Caco-2 (cell line): ENCODE data around the gene SRGAP1. TPM values are rescaled to one million over a fixed set of nuclear protein-coding genes. Genes with fewer than 3 reads are reported as not detected.

ENCODE experiments used
- BruUV-seq: library from RNA; stranded (reverse); fragments of 400-500 nt; replicated peaks from 2 replicates; lab custom pipeline; 2021; lab: Mats Ljungman, UMichigan
- CTCF ChIA-PET: fragments of 300-600 bp; sonication (Branson Sonifier 250); formaldehyde crosslinking; loops from one replicate; lab custom pipeline; 2022; ENCODE audit warnings: antibody characterized with exemption; lab: Charles Lee
- POLR2A ChIA-PET: fragments of 300-600 bp; sonication (Branson Sonifier 250); formaldehyde crosslinking; loops from one replicate; lab custom pipeline; 2022; ENCODE audit warnings: antibody characterized with exemption; lab: Charles Lee
- DNase-seq, 2 experiments: peaks; one replicate each; pipeline versions ENCODE4 v3.0.0 to v3.0.0-alpha.2; 2020 to 2022
- H3K27me3 ChIP-seq: replicated peaks from 2 replicates; pipeline ENCODE4 v1.6.0; 2011; ENCODE audit warnings: low read length; ENCODE audit not compliant: control insufficient read depth, insufficient read depth
- H3K36me3 ChIP-seq: 2 replicates; pipeline ENCODE4 v1.5.1; 2011; ENCODE audit warnings: low read length; ENCODE audit not compliant: control insufficient read depth, insufficient read depth
- H3K4me1 ChIP-seq: fragments of 250-450 bp; sonication (Bioruptor Pico); 2 replicates; pipeline ENCODE4 v1.5.1; 2020; ENCODE audit warnings: mild to moderate bottlenecking
- H3K4me3 ChIP-seq: 2 replicates; pipeline ENCODE4 v1.5.1; 2011; ENCODE audit warnings: low read depth, mild to moderate bottlenecking, control low read depth, low read length
- H3K9me3 ChIP-seq: fragments of 250-450 bp; sonication (Bioruptor Pico); 2 replicates; pipeline ENCODE4 v1.5.1; 2020; ENCODE audit warnings: mild to moderate bottlenecking, moderate library complexity
- H3K27ac Mint-ChIP-seq: one replicate; pipeline ENCODE4 v1.8.0; 2022; ENCODE audit warnings: mixed read lengths; ENCODE audit not compliant: unreplicated experiment
- H3K27me3 Mint-ChIP-seq: one replicate; pipeline ENCODE4 v1.8.0; 2022; ENCODE audit warnings: mixed read lengths; ENCODE audit not compliant: insufficient read depth, unreplicated experiment
- H3K36me3 Mint-ChIP-seq: one replicate; pipeline ENCODE4 v1.8.0; 2022; ENCODE audit warnings: mild to moderate bottlenecking, mixed read lengths; ENCODE audit not compliant: insufficient read depth, unreplicated experiment
- H3K4me1 Mint-ChIP-seq: one replicate; pipeline ENCODE4 v1.8.0; 2022; ENCODE audit warnings: low read depth, mixed read lengths; ENCODE audit not compliant: unreplicated experiment
- H3K4me3 Mint-ChIP-seq: one replicate; pipeline ENCODE4 v1.8.0; 2022; ENCODE audit warnings: mild to moderate bottlenecking, moderate library complexity, mixed read lengths; ENCODE audit not compliant: unreplicated experiment
- H3K9me3 Mint-ChIP-seq: one replicate; pipeline ENCODE4 v1.8.0; 2022; ENCODE audit warnings: mixed read lengths; ENCODE audit not compliant: unreplicated experiment
- intact Hi-C: fragments of 100-400 bp; cut with micrococcal nuclease; formaldehyde crosslinking; loops from one replicate; pipeline ENCODE4 v1.10.0; 2022; ENCODE audit not compliant: unreplicated experiment
- total RNA-seq: library from RNA; stranded (reverse); gene quantifications from 2 replicates; pipeline ENCODE4 v1.2.3, GENCODE V29; 2022
- TF ChIP-seq, protein P1 (sequence below), 2 experiments: fragments of 200-600 bp in 1 of 2; IDR thresholded peaks; 1 replicate in 1 of 2; 2 replicates in 1 of 2; pipeline versions ENCODE4 v1.5.1 to v1.8.0; 2011 to 2022; ENCODE audit warnings: antibody characterized with exemption in 1 of 2, control low read depth in 1 of 2, inconsistent platforms in 1 of 2, low read depth in 1 of 2, low read length in 1 of 2, mild to moderate bottlenecking in 1 of 2, moderate library complexity in 1 of 2; ENCODE audit not compliant: insufficient read depth in 1 of 2, severe bottlenecking in 1 of 2, unreplicated experiment in 1 of 2

Gene SRGAP1
- total RNA-seq, 1 experiment from 2014 or later: 22.1 TPM

GRCh38 chr12:64142784-64143183 lies 298.3 kb downstream of the SRGAP1 start:
- Mint-ChIP-seq H3K4me1 (peaks cover 7% of the 10 kb centered on the region), H3K27me3 (no peaks in the 10 kb centered on the region), H3K27ac (no peak overlapping the region), H3K36me3 (peaks cover 19% of the 10 kb centered on the region), H3K4me3 (no peak overlapping the region), H3K9me3 (no peaks in the 10 kb centered on the region)
- H3K9me3 ChIP-seq: no peaks in the 10 kb centered on the region
- DNase-seq: no peak
- ChIA-PET POLR2A (interaction anchor here (0.5 kb wide), 1 partner anchor 202 kb away, joined by 4 read pairs; no protein-coding TSS in a partner anchor), CTCF (no interaction called here)
- TSS peak; percentile 12 for BruUV-seq
- TF ChIP-seq, protein P1, sequence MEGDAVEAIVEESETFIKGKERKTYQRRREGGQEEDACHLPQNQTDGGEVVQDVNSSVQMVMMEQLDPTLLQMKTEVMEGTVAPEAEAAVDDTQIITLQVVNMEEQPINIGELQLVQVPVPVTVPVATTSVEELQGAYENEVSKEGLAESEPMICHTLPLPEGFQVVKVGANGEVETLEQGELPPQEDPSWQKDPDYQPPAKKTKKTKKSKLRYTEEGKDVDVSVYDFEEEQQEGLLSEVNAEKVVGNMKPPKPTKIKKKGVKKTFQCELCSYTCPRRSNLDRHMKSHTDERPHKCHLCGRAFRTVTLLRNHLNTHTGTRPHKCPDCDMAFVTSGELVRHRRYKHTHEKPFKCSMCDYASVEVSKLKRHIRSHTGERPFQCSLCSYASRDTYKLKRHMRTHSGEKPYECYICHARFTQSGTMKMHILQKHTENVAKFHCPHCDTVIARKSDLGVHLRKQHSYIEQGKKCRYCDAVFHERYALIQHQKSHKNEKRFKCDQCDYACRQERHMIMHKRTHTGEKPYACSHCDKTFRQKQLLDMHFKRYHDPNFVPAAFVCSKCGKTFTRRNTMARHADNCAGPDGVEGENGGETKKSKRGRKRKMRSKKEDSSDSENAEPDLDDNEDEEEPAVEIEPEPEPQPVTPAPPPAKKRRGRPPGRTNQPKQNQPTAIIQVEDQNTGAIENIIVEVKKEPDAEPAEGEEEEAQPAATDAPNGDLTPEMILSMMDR (IDR thresholded peaks at IDR 0.05; ENCODE audit: insufficient read depth in 1 of 2, low read depth in 1 of 2, low read length in 1 of 2, severe bottlenecking in 1 of 2, unreplicated experiment in 1 of 2): no peak
- H3K36me3 ChIP-seq: no peaks in the 10 kb centered on the region
- no peaks in the 10 kb centered on the region for H3K4me1 ChIP-seq
- H3K27me3 ChIP-seq: no peaks in the 10 kb centered on the region
- intact Hi-C loops: no loop called here
- H3K4me3 ChIP-seq: no peak overlapping the region

- peaks cover 19% of the 10 kb centered on the region for H3K36me3 Mint-ChIP-seq
- no peak for DNase-seq
- no peak overlapping the region for H3K4me3 Mint-ChIP-seq
- H3K27ac Mint-ChIP-seq: no peak overlapping the region
- Histone ChIP-seq H3K27me3 (no peaks in the 10 kb centered on the region), H3K4me3 (no peak overlapping the region), H3K4me1 (no peaks in the 10 kb centered on the region), H3K36me3 (no peaks in the 10 kb centered on the region), H3K9me3 (no peaks in the 10 kb centered on the region)
- no TSS peak for BruUV-seq
- TF ChIP-seq, protein P1 (IDR thresholded peaks at IDR 0.05; ENCODE audit: insufficient read depth in 1 of 2, low read depth in 1 of 2, low read length in 1 of 2, severe bottlenecking in 1 of 2, unreplicated experiment in 1 of 2): no peak
- peaks cover 7% of the 10 kb centered on the region for H3K4me1 Mint-ChIP-seq
- ChIA-PET CTCF (no interaction called here), POLR2A (no interaction called here)
- H3K27me3 Mint-ChIP-seq: no peaks in the 10 kb centered on the region
- intact Hi-C loops: no loop called here
- no peaks in the 10 kb centered on the region for H3K9me3 Mint-ChIP-seq
Measured at GRCh38 chr12:64145226-64145625, 300.7 kb downstream of the SRGAP1 start.

DNA sequence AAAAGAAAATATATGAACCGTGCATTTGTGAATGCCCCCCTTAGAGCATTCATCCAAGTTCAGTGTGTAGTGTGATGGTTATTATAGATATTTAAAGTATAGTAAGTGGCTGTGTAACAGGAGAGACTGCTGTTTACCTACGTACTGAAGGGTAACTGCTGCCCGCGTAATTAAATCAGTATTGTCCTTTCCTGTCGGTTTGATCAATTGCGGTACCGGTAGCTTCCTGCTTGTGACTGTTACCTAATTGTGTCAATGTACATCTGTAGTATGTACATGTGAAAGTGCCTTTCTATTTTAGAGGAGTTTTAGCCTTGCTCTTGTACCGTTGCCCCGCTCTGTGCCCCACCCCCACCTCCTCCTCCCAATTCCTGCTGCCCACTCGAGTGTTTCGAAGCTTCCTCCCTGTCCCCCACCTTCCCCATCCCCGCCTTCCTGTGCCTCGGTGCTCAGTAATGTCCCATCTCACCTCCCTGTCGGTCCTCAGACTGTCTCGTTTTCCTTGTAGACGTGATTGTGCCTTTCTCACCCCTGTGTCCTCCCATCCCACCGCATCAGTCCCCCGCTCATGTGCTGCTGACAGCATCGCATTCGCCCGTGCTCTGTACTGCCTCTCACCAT lies 302.6 kb downstream of the SRGAP1 start:
- Mint-ChIP-seq H3K36me3 (peaks cover 19% of the 10 kb centered on the region), H3K27ac (no peak overlapping the region), H3K27me3 (no peaks in the 10 kb centered on the region), H3K4me3 (no peak overlapping the region), H3K4me1 (peaks cover 7% of the 10 kb centered on the region), H3K9me3 (no peaks in the 10 kb centered on the region)
- DNase-seq: no peak
- intact Hi-C loops: no loop called here
- TF ChIP-seq, protein P1 (IDR thresholded peaks at IDR 0.05; ENCODE audit: insufficient read depth in 1 of 2, low read depth in 1 of 2, low read length in 1 of 2, severe bottlenecking in 1 of 2, unreplicated experiment in 1 of 2): no peak
- Histone ChIP-seq H3K27me3 (no peaks in the 10 kb centered on the region), H3K4me1 (no peaks in the 10 kb centered on the region), H3K36me3 (no peaks in the 10 kb centered on the region), H3K9me3 (no peaks in the 10 kb centered on the region), H3K4me3 (no peak overlapping the region)
- no TSS peak for BruUV-seq
- ChIA-PET POLR2A (no interaction called here), CTCF (interaction anchor here (1.0 kb wide), 1 partner anchor 34 kb away, joined by 3 read pairs; no protein-coding TSS in a partner anchor)
